ENCODE measurements around the gene FGF18.

DNA sequence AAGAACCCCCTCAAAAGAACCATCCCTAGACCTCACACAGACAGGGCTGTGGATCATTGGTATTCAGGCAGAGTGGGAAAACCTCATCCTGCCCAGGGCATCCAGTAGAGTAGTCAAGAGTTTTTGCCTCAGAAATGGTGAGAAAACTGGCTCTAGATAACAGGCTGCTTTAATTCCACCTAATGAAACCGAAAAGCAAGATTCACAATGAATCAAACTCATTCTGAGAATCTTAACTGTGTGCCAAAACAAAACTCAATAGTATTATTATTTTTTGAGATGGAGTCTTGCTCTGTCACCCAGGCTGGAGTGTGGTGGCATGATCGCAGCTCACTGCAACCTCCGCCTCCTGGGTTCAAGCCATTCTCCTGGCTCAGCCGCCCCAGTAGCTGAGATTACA is 49.5 kb upstream of the FGF18 start:
- TF ChIP-seq, protein P1, sequence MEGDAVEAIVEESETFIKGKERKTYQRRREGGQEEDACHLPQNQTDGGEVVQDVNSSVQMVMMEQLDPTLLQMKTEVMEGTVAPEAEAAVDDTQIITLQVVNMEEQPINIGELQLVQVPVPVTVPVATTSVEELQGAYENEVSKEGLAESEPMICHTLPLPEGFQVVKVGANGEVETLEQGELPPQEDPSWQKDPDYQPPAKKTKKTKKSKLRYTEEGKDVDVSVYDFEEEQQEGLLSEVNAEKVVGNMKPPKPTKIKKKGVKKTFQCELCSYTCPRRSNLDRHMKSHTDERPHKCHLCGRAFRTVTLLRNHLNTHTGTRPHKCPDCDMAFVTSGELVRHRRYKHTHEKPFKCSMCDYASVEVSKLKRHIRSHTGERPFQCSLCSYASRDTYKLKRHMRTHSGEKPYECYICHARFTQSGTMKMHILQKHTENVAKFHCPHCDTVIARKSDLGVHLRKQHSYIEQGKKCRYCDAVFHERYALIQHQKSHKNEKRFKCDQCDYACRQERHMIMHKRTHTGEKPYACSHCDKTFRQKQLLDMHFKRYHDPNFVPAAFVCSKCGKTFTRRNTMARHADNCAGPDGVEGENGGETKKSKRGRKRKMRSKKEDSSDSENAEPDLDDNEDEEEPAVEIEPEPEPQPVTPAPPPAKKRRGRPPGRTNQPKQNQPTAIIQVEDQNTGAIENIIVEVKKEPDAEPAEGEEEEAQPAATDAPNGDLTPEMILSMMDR (conservative IDR thresholded peaks at IDR 0.05; ENCODE audit: low read length): no peak
- TF ChIP-seq EZH2phosphoT487 (IDR thresholded peaks at IDR 0.05; ENCODE audit: borderline replicate concordance): no peak

All from Loucy (cell line).